Lower lobe of right lung (tissue), 2 donors: ENCODE data around the gene SLCO2B1. TPM values are rescaled to one million over a fixed set of nuclear protein-coding genes. Genes with fewer than 3 reads are reported as not detected.
A peak's percentile ranks its signal among the peaks of the same experiment; 100 is the strongest.

Experiments
- ATAC-seq, 2 donors: fragments of 200-7000 bp; cut with Tn5 transposase; one replicate each; pipeline ENCODE4 v1.9.1; 2020 to 2022; ENCODE audit warnings: mild to moderate bottlenecking in 2 of 2, moderate library complexity in 2 of 2
- DNase-seq: peaks from one replicate; pipeline ENCODE4 v3.0.0-alpha.2; 2020
- H3K27ac ChIP-seq: fragments of 200-600 bp; one replicate; pipeline ENCODE4 v1.8.0; 2022
- H3K27me3 ChIP-seq: fragments of 200-600 bp; one replicate; pipeline ENCODE4 v1.8.0; 2022; ENCODE audit warnings: low read depth
- H3K36me3 ChIP-seq: fragments of 200-600 bp; one replicate; pipeline ENCODE4 v1.8.0; 2022; ENCODE audit warnings: mild to moderate bottlenecking
- H3K4me1 ChIP-seq: fragments of 200-600 bp; one replicate; pipeline ENCODE4 v1.8.0; 2022
- H3K4me3 ChIP-seq: fragments of 200-600 bp; one replicate; pipeline ENCODE4 v1.8.0; 2022; ENCODE audit warnings: mild to moderate bottlenecking
- H3K9me3 ChIP-seq: fragments of 200-600 bp; one replicate; pipeline ENCODE4 v1.8.0; 2022
- CTCF ChIP-seq: fragments of 200-600 bp; IDR thresholded peaks from one replicate; pipeline ENCODE4 v1.8.0; 2022; ENCODE audit warnings: antibody characterized with exemption, mild to moderate bottlenecking
- intact Hi-C: fragments of 100-400 bp; cut with DNase I; formaldehyde crosslinking; loops from one replicate; pipeline ENCODE4 v1.11.0; 2022
- total RNA-seq: library from RNA; stranded (reverse); fragmentation: NEBNext Ultra II Directional; extraction: Animal tissue kit (Norgen Biotek cat#: 25700); gene quantifications from one replicate; pipeline ENCODE4 v1.2.1, GENCODE V29; 2021
- donor health status: DM: no; HTN: yes; CAD: no; lungs with severe emphysema.

Gene SLCO2B1
- total RNA-seq, 1 donor from 2014 or later, result 332 TPM

- Histone ChIP-seq H3K4me1 (peaks cover 38% of the 10 kb centered on the region), H3K36me3 (peaks cover 13% of the 10 kb centered on the region), H3K4me3 (no peak overlapping the region), H3K27ac (peak overlapping the region; percentile 4), H3K9me3 (no peaks in the 10 kb centered on the region), H3K27me3 (no peaks in the 10 kb centered on the region)
- no peak for ATAC-seq
- intact Hi-C loops, result no loop called here
- TF ChIP-seq CTCF, result no peak
- DNase-seq, result no peak
These were observed 34.0 kb downstream of the SLCO2B1 start for GRCh38 chr11:75184757-75185425.

GRCh38 chr11:75185866-75186265 is 35.0 kb downstream of the SLCO2B1 start:
- Histone ChIP-seq H3K4me3 (no peak overlapping the region), H3K9me3 (no peaks in the 10 kb centered on the region)
- TF ChIP-seq CTCF, result no peak

GRCh38 chr11:75186999-75187398 is 36.1 kb downstream of the SLCO2B1 start:
- Histone ChIP-seq H3K36me3 (peaks cover 13% of the 10 kb centered on the region), H3K9me3 (no peaks in the 10 kb centered on the region), H3K4me1 (peaks cover 48% of the 10 kb centered on the region), H3K27ac (no peak overlapping the region), H3K27me3 (no peaks in the 10 kb centered on the region), H3K4me3 (no peak overlapping the region)
- no peak for TF ChIP-seq CTCF
- ATAC-seq, result no peak
- no peak for DNase-seq
- intact Hi-C loops, result no loop called here

More at GRCh38 chr11:75185866-75186265, 35.0 kb downstream of the SLCO2B1 start:
- no peak for ATAC-seq
- DNase-seq, result no peak
- H3K27ac ChIP-seq, result no peak overlapping the region
- H3K36me3 ChIP-seq, result peaks cover 13% of the 10 kb centered on the region
- peaks cover 48% of the 10 kb centered on the region for H3K4me1 ChIP-seq
- no peaks in the 10 kb centered on the region for H3K27me3 ChIP-seq
- intact Hi-C loops, result no loop called here

GRCh38 chr11:75188671-75189070 is 37.8 kb downstream of the SLCO2B1 start:
- Histone ChIP-seq H3K9me3 (no peaks in the 10 kb centered on the region), H3K36me3 (peaks cover 12% of the 10 kb centered on the region), H3K4me3 (no peak overlapping the region), H3K4me1 (peaks cover 41% of the 10 kb centered on the region), H3K27me3 (no peaks in the 10 kb centered on the region), H3K27ac (no peak overlapping the region)
- intact Hi-C loops, result no loop called here
- no peak for TF ChIP-seq CTCF
- ATAC-seq, result peak; percentile 64 to 67
- no peak for DNase-seq

GRCh38 chr11:75189108-75189507 is 38.2 kb downstream of the SLCO2B1 start:
- Histone ChIP-seq H3K4me3 (no peak overlapping the region), H3K4me1 (peaks cover 45% of the 10 kb centered on the region), H3K9me3 (no peaks in the 10 kb centered on the region), H3K27ac (no peak overlapping the region), H3K27me3 (no peaks in the 10 kb centered on the region), H3K36me3 (peaks cover 7% of the 10 kb centered on the region)
- peak; percentile 48 to 54 for ATAC-seq
- no peak for TF ChIP-seq CTCF
- intact Hi-C loops, result no loop called here
- no peak for DNase-seq
